Melanocyte of skin (primary cell): ENCODE measurements around the gene KRTAP4-11. TPM values are rescaled to one million over a fixed set of nuclear protein-coding genes. Genes with fewer than 3 reads are reported as not detected.

Experiments
- total RNA-seq, 2 donors: library from RNA; depleted of rRNA; stranded (reverse); fragments of >200 nt; gene quantifications; 2 replicates each; pipeline ENCODE4 v1.2.3, GENCODE V29; 2012

KRTAP4-11 gene
- not detected for total RNA-seq

DNA sequence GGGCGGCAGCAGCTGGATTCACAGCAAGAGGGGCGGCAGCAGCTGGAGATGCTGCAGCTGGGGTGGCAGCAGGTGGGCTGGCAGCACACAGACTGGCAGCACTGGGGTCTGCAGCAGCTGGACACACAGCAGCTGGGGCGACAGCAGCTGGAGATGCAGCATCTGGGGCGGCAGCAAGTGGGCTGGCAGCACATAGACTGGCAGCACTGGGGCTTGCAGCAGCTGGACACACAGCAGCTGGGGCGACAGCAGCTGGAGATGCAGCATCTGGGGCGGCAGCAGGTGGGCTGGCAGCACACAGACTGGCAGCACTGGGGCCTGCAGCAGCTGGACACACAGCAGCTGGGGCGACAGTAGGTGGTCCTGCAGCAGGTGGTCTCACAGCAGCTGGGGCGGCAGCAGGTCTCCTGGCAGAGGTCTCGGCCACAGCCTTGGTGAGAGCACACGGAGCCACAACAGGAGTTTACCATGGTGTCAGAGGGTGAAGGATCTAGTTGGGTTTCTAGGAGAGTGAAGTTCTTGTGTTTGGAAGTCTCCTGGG, at the start of gene KRTAP4-11:
Gene KRTAP4-11, minus strand, starts transcription at position 528 of the 541 bp plus-strand sequence. Its CDS starts 58 bp downstream, at position 470.

DNA sequence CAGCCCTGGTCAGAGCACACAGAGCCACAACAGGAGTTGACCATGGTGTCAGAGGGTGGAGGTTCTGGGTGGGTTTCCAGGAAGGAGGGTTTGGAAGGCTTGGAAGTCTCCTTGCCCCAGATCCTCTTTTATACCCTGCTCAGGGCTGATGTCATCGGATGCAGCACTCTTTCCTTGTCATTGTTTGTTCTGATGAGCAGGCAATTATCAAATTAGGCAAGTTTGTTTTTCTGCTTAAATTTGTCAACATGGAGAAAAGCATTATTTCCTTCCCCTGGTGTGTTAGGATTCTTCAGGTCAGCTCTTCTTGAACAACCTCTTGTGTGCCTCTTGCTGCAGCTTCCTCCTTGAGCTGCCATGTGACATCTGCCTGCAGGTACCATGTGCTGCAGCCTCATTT, 42.5 kb upstream of the KRTAP4-11 start, which contains the start of gene KRTAP4-4:
Gene KRTAP4-4, minus strand, starts transcription at position 101 of the 400 bp plus-strand sequence. Its CDS starts 57 bp downstream, at position 44.

DNA sequence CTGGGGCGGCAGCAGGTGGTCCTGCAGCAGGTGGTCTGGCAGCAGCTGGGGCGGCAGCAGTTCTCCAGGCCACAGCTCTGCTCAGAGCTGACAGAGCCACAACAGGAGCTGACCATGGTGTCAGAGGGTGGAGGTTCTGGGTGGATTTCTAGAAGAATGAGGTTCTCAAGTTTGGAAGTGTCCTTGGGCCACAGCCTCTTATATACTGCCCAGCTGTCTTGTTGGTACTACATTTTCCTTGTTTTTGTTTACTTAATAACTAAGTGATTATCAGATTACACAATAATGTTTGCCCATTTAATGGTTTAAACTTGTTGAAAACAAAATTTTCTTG, 31.4 kb upstream of the KRTAP4-11 start, which contains the start of gene KRTAP4-5:
Gene KRTAP4-5, minus strand, starts transcription at position 174 of the 334 bp plus-strand sequence. Its CDS starts 58 bp downstream, at position 116.

DNA sequence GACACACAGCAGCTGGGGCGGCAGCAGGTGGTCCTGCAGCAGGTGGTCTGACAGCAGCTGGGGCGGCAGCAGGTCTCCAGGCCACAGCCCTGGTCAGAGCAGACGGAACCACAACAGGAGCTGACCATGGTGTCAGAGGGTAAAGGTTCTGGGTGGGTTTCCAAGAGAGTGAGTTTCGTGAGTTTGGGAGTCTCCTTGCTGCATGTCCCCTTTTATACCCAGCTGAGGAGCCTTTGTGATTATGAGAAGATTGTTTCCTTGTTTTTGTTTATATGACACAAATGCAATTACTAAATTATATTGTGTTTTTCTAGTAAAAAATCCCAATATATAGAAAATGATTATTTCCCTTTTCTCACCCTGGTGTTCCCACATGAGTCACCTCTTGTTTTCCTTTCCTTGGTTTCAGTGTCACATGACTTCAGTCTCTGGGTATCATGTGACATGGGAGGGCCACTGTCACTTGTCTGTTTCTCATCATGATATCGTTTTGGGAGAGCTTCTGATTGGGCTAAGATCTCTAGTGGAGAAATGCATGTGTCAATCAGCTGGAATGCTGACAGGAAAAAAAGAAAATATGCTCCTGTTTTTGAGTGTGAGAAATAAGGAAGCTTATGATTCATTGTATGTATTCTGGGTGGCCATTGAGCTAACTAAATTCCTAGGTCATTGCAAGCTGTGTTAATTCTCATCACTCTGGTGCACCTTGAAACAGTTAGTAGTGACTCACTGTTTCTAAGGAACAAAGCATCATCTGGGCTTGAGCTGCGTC, 22.4 kb upstream of the KRTAP4-11 start, which contains the start of gene KRTAP4-6:
Gene KRTAP4-6, minus strand, starts transcription at position 185 of the 772 bp plus-strand sequence. Its CDS starts 57 bp downstream, at position 128.

DNA sequence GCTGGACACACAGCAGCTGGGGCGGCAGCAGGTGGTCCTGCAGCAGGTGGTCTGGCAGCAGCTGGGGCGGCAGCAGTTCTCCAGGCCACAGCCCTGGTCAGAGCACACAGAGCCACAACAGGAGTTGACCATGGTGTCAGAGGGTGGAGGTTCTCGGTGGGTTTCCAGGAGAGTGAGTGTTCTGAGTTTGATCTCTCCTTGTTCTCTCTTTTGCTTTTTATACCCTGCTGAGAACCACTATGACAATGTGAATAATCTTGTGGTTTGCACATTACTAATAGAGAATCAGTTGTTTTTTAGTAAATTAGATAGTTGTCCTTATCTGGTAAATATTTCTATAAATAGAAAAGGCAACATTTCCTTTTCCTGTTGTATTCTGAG, 5.8 kb upstream of the KRTAP4-11 start, which contains the start of gene KRTAP4-12:
Gene KRTAP4-12, minus strand, starts transcription at position 192 of the 381 bp plus-strand sequence. Its CDS starts 60 bp downstream, at position 132.

DNA sequence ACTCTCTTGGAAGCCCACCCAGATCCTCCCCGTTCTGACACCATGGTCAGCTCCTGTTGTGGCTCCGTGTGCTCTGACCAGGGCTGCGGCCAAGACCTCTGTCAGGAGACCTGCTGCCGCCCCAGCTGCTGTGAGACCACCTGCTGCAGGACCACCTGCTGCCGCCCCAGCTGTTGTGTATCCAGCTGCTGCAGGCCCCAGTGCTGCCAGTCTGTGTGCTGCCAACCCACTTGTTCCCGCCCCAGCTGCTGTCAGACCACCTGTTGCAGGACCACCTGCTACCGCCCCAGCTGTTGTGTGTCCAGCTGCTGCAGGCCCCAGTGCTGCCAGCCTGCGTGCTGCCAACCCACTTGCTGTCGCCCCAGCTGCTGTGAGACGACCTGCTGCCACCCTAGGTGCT, 12.8 kb downstream of the KRTAP4-11 start, which contains the start of gene KRTAP4-9:
Gene KRTAP4-9, plus strand, starts transcription at position 43 of the 400 bp plus-strand sequence. Its CDS starts 0 bp downstream, at position 43.

DNA sequence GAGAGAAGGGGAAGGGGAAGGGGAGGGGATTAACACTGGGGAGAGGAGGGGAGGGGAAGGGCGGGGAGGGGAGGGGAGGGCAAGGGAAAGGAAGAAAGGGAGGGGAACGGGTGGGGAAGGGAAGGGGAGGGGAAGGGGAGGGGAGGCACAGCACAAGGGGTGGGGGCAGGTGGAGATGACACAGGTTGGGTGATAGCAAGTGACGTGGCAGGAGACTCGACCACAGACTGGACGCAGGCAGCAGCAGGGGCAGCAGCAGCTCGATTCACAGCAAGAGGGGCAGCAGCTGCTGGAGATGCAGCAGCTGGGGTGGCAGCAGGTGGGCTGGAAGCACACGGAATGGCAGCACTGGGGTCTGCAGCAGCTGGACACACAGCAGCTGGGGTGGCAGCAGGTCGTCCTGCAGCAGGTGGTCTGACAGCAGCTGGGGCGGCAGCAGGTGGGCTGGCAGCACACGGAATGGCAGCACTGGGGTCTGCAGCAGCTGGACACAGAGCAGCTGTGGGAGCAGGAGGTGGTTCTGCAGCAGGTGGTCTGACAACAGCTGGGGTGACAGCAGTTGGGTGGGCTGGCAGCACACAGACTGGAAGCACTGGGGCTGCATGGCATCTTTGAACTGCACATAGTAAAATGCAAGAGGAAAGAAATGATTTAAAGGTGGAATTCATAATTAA, 16.4 kb downstream of the KRTAP4-11 start, which contains the start of gene KRTAP4-16:
Gene KRTAP4-16, minus strand, starts transcription at position 624 of the 674 bp plus-strand sequence. Its CDS starts 0 bp downstream, at position 624.

DNA sequence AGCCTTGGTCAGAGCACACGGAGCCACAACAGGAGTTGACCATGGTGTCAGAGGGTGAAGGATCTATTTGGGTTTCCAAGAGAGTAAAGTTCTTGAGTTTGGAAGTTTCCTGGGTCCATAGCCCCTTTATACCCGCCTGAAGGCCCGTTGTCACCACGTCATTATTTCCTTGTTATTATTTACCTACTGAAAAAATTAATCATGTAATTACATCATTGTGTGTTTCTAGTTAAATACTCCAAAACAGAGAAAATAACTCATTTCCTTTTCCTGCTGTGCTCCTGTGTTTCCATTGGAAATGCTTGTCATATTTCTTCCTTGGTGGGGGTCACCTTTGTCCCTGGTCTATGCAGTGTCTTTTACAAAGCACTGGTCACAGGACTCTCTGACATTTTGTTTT, 20.1 kb downstream of the KRTAP4-11 start, which contains the start of gene KRTAP4-8:
Gene KRTAP4-8, minus strand, starts transcription at position 101 of the 400 bp plus-strand sequence. Its CDS starts 58 bp downstream, at position 43.

DNA sequence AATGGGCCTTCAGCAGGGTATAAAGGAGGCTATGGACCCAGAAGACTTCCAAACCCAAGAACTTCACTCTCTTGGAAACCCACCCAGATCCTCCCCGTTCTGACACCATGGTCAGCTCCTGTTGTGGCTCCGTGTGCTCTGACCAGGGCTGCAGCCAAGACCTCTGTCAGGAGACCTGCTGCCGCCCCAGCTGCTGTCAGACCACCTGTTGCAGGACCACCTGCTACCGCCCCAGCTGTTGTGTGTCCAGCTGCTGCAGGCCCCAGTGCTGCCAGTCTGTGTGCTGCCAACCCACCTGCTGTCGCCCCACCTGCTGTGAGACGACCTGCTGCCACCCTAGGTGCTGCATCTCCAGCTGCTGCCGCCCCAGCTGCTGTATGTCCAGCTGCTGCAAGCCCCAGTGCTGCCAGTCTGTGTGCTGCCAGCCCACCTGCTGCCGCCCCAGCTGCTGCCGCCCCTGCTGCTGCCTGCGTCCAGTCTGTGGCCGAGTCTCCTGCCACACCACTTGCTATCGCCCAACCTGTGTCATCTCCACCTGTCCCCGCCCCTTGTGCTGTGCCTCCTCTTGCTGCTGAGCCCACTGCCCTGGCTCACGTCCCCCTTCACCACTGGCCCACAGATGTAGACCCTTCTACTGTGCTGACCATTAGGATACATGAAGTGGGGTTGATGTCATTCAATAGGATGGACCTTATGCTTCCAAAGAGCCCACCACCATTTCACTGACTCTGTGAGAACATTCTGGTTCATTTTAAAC, 33.9 kb downstream of the KRTAP4-11 start, which contains the start of gene KRTAP4-7:
Gene KRTAP4-7, plus strand, starts transcription at position 51 of the 757 bp plus-strand sequence. Its CDS starts 57 bp downstream, at position 108.

Other genes starting within 250 kb of the KRTAP4-11 start
- not detected for gene KRT20, start 233.1 kb downstream of the KRTAP4-11 start, total RNA-seq
- gene KRT23, start 180.7 kb downstream of the KRTAP4-11 start, total RNA-seq = not detected
- gene KRT39, start 151.4 kb downstream of the KRTAP4-11 start, total RNA-seq = not detected
- gene KRT40, start 134.0 kb downstream of the KRTAP4-11 start, total RNA-seq = not detected
- gene KRTAP3-3, start 124.2 kb downstream of the KRTAP4-11 start, total RNA-seq = not detected
- not detected for gene KRTAP3-2, start 118.5 kb downstream of the KRTAP4-11 start, total RNA-seq
- not detected for gene KRTAP3-1, start 109.2 kb downstream of the KRTAP4-11 start, total RNA-seq
- gene KRTAP1-5, start 91.2 kb downstream of the KRTAP4-11 start, total RNA-seq = not detected
- gene KRTAP1-4, start 88.2 kb downstream of the KRTAP4-11 start, total RNA-seq = not detected
- not detected for gene KRTAP1-3, start 83.5 kb downstream of the KRTAP4-11 start, total RNA-seq
- not detected for gene KRTAP1-1, start 76.9 kb downstream of the KRTAP4-11 start, total RNA-seq
- not detected for gene KRTAP2-1, start 71.1 kb downstream of the KRTAP4-11 start, total RNA-seq
- not detected for gene KRTAP2-2, start 63.1 kb downstream of the KRTAP4-11 start, total RNA-seq
- not detected for gene KRTAP2-3, start 58.3 kb downstream of the KRTAP4-11 start, total RNA-seq
- gene KRTAP2-4, start 52.5 kb downstream of the KRTAP4-11 start, total RNA-seq = not detected
- not detected for gene KRTAP4-7, start 34.2 kb downstream of the KRTAP4-11 start, total RNA-seq
- not detected for gene KRTAP4-8, start 20.2 kb downstream of the KRTAP4-11 start, total RNA-seq
- not detected for gene KRTAP4-16, start 16.2 kb downstream of the KRTAP4-11 start, total RNA-seq
- not detected for gene KRTAP4-9, start 13.0 kb downstream of the KRTAP4-11 start, total RNA-seq
- not detected for gene KRTAP4-12, start 5.8 kb upstream of the KRTAP4-11 start, total RNA-seq
- not detected for gene KRTAP4-6, start 22.2 kb upstream of the KRTAP4-11 start, total RNA-seq
- gene KRTAP4-5, start 31.5 kb upstream of the KRTAP4-11 start, total RNA-seq = not detected
- gene KRTAP4-4, start 42.4 kb upstream of the KRTAP4-11 start, total RNA-seq = not detected
- not detected for gene KRTAP4-3, start 49.8 kb upstream of the KRTAP4-11 start, total RNA-seq
- not detected for gene KRTAP4-2, start 59.8 kb upstream of the KRTAP4-11 start, total RNA-seq
- not detected for gene KRTAP4-1, start 66.5 kb upstream of the KRTAP4-11 start, total RNA-seq
- gene KRTAP9-1, start 71.5 kb upstream of the KRTAP4-11 start, total RNA-seq = not detected
- gene KRTAP9-2, start 108.3 kb upstream of the KRTAP4-11 start, total RNA-seq = not detected
- gene KRTAP9-3, start 114.1 kb upstream of the KRTAP4-11 start, total RNA-seq = not detected
- not detected for gene KRTAP9-8, start 119.6 kb upstream of the KRTAP4-11 start, total RNA-seq
- gene KRTAP9-4, start 131.3 kb upstream of the KRTAP4-11 start, total RNA-seq = not detected
- gene KRTAP9-9, start 137.0 kb upstream of the KRTAP4-11 start, total RNA-seq = not detected
- not detected for gene KRTAP9-6, start 147.0 kb upstream of the KRTAP4-11 start, total RNA-seq
- gene KRTAP9-7, start 157.3 kb upstream of the KRTAP4-11 start, total RNA-seq = not detected
- not detected for gene KRTAP29-1, start 184.5 kb upstream of the KRTAP4-11 start, total RNA-seq
- not detected for gene KRTAP16-1, start 190.9 kb upstream of the KRTAP4-11 start, total RNA-seq
- not detected for gene KRTAP17-1, start 197.3 kb upstream of the KRTAP4-11 start, total RNA-seq
- not detected for gene KRT33A, start 232.5 kb upstream of the KRTAP4-11 start, total RNA-seq